HG02943 (cell line): ENCODE results near the gene FBXO21.
A peak's percentile ranks its signal among the peaks of the same experiment; 100 is the strongest.
"Not testable (repeated sequence)": the region's sequence is repeated elsewhere in the genome, so short reads cannot be mapped to it uniquely, and the experiment has no call there.

ENCODE experiments used
- ATAC-seq: cut with Tn5 transposase; IDR thresholded peaks from one replicate; pipeline ENCODE4 v1.9.1; 2021; ENCODE audit warnings: mild to moderate bottlenecking, low read depth, moderate library complexity; ENCODE audit not compliant: unreplicated experiment

FBXO21 gene, protein sequence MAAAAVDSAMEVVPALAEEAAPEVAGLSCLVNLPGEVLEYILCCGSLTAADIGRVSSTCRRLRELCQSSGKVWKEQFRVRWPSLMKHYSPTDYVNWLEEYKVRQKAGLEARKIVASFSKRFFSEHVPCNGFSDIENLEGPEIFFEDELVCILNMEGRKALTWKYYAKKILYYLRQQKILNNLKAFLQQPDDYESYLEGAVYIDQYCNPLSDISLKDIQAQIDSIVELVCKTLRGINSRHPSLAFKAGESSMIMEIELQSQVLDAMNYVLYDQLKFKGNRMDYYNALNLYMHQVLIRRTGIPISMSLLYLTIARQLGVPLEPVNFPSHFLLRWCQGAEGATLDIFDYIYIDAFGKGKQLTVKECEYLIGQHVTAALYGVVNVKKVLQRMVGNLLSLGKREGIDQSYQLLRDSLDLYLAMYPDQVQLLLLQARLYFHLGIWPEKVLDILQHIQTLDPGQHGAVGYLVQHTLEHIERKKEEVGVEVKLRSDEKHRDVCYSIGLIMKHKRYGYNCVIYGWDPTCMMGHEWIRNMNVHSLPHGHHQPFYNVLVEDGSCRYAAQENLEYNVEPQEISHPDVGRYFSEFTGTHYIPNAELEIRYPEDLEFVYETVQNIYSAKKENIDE

DNA sequence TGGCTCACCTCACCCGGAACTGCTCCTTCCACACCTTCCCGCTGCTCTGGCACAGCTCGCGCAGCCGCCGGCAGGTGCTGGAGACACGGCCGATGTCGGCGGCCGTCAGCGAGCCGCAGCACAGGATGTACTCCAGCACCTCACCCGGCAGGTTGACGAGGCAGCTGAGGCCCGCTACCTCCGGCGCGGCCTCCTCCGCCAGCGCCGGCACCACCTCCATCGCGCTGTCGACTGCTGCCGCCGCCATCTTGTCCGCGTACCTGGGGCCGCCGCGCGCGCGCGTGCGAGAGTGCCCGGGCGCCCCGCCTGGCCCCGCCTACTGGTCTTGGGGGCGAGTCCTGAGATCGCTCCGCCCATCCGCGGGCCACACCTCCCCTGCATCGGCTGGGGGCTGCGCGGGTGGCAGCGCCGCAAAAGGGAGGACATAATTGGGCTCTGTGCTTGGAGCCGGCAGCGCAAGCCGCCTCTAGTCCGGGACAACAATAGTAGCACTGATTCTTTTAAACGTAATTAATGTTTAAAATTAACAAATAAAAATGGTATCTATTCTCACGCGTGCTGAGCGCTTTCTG is at the start of gene FBXO21:
Gene FBXO21, minus strand, starts transcription at position 261 of the 572 bp plus-strand sequence. Its CDS starts 14 bp downstream, at position 247.
- ATAC-seq: peak; percentile 93

DNA sequence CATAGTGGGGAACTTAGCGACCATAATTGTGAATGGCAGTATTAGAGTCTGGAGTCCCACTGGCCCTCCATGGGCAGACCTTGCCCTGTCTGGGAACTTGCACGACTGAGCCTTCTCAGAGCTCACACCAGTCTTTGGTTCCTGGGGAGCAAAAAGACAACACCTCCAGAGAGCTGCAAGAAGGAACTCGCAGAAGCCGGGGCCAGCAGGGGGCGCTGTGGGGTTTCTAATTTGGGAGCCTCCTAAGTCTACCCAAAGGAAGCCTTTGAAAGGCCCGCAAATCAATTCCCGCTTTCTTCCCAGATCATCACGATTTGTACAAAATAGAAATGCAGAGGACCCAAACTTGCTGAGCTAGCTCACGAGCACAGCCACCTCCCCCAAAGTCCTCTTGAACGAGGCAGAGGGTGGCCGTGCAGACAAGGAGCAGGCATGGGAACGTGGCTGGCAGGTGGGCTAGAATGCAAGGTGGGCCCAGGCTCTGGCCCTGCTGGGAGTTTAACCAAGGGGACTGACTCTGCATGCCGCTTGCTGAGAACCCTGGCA is 46.3 kb upstream of the FBXO21 start:
- no peak for ATAC-seq

DNA sequence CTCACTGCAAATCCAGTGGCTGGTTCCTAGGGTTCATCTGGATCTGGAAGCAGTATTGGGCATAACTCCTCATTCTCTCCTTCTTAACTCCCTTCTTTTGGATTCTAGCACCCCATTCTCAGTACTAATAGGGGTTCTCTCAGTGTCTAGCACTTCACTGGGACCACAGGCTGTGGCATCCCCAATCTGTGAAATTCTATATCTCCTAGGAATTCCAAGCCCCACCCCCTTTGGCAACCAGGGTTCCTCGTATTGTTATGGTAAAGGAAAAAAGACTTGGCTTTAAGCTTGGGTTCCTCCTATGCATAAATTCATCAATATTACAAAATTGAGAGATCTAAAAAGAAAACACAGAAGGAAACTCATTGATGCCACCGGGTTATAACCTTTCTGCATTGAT is 45.0 kb upstream of the FBXO21 start:
- no peak for ATAC-seq

DNA sequence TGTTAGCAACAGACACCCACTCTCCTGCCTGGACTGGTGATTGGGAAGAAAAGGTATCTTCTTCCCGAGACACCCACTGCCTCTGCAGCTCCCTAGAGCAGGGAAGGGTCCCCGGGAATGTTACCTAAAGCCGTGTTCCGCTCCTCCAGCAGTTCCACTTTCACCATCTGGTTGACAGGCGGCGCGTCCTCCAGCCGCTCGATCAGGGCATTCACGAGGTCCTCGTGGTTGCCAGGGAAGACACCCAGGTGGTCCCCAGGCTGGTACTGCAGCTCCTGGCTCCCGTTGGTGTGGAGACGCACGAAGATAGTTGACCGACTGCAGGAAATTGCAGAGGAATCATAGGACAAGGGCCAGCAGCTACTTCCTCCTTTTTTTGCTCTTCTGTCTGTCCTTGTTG is 44.2 kb upstream of the FBXO21 start:
- no peak for ATAC-seq

DNA sequence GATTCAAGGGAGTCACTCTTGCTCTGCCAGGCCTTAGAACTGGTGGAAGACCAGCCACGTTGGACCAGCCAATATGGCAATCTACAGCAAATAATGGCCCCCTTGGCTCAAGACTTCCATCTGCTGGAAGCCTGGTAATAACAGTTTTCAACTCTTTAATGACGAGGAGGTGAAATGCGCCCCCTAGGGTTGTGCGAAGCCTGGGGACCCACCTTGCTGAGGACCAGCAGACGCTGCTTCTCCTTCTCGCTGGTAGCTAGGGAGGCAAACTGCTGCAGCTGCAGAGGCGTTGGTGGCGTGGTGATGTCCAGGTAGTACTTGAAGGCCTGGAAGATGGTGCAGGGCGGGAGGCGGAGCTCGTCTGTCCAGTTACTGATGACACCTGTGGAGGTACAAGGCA is 41.5 kb upstream of the FBXO21 start:
- ATAC-seq: no peak

DNA sequence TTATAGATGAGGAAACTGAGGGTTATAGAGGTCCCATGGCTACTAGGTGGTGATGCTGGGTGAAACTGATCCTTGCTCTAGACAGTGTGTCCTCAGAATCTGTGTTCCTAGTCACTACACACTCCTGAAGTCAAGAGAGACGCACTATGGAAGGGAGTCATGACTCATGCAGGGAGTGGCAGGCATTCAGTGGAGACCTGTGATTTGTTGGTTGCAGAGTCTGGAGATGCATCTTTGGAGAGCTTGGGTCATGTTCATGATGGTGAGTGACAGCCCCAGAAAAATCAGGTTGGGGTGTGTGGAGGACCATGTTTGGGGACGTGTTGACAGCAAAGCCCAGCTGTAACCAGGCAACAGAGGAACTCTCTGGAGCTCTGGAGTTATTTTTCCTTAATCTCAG is 38.0 kb upstream of the FBXO21 start:
- no peak for ATAC-seq

DNA sequence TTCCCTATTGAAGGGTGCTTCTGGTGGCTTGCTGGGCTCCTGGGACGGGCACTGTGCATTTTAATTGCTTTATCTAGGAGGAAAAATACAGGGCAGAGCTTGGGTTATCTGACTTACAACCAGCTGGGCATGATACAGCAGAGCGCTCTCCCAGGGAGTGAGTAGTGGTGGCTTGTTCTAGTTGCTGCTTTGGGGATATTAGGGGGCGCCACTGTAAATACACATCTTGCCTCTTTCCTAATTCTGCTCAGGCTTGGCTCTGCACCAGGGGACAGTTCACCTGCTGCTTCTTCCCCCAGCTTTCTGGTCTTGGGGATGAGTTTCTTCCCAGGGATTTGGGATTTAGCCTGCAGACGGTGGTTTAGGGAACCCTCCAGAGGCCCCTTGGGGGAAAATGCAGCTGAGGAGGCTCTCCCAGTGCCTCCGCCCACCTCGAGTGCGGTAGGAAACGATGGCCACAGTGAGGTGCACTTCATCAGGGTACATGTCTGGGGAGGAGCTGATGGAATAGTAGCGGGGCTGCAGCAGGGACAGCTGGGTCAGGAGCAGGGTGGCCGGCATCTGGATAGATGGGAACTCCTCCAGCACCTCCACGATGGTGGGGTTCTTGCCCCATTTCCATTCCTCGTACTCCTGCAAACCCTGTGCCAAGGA is 36.9 kb upstream of the FBXO21 start:
- ATAC-seq: no peak

DNA sequence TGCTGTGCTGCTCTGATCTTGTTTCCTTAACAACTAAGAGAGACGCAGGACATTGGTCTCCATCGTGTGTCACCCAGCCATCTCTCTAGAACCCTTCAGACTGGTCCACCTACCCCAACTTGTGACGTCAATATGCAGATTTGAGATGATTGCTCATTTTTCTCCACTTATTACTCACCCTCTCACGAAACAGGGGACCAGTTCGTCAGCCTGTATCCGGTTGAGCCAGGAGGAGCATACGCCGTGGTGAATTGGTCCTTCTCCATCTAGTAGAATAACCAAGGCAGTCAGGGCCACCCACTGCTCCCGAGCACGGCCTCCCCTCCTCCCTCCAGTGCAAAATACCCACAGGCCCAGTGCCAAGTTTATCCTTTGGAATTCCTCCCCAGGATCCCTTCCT is 36.2 kb upstream of the FBXO21 start:
- ATAC-seq: no peak

DNA sequence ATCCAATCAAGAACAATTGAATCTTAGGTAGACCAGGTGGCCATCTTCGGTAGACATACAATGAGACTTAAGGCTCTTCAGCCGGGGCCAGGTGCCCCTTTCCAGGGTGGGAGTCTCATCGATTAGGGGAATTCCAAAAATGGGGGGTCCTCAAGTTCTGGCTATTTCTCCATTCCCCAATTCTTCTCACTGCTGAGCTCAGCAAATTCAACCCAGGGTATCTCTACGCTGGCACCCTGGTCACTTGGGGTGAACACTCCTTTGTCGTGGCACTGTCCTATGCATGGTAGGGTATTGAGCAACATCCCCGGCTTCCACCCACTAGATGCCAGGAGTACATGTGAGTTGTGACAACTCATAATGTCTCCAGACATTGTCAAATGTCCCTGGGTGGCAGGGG is 34.9 kb upstream of the FBXO21 start:
- no peak for ATAC-seq

DNA sequence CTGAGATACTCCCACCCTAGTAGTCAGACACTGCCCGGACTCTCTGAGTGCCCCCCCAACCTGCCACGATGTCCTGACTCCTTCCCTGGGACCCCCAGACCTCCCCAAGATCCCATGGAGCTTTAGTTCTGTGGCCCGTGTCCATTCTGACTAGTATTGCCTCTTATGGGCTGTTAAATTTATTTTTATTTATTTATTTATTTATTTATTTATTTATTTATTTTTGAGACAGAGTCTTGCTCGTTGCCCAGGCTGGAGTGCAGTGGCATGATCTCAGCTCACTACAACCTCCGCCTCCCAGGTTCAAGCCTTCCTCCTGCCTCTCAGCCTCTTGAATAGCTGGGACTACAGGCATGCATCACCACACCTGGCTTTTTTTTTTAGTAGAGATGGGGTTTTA is 30.7 kb upstream of the FBXO21 start:
- ATAC-seq: not testable (repeated sequence)

DNA sequence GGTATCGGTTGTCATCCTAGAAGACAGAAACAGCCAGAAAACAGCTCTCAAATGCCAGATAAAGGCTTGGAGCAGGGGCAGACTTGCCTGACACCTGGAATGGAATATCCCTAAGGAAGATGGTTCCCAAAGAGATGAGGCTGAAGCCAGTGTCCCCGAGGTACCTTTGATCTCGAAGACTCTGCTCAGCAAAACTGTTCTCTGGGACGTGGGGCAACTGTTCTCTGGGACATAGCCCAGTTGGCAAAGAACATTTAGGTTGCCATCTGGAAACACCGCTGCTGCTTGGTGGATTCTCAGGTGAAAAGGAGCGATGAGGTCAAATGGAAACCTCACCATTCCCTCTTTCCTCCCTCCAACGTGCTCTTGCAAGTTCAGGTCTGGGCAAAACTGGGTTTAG is 27.9 kb upstream of the FBXO21 start:
- ATAC-seq: no peak

DNA sequence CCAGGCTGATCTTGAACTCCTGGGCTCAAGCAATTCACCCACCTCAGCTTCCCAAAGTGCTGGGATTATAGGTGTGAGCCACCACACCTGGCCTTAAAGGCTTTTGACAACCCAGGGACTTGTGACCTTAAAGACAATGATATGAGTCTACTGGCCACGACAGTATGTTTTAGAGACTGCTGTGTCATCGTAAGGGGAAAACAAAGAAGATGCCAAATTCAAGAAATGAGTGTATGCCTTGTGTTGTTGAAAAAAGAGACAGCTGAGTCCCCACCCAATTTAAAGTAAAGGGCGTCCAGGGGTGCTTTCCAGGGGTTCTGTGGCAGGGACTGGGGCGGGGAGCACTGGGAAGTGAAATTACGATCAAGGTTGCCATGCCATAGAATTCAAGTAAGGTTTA is 26.4 kb upstream of the FBXO21 start:
- ATAC-seq: no peak

DNA sequence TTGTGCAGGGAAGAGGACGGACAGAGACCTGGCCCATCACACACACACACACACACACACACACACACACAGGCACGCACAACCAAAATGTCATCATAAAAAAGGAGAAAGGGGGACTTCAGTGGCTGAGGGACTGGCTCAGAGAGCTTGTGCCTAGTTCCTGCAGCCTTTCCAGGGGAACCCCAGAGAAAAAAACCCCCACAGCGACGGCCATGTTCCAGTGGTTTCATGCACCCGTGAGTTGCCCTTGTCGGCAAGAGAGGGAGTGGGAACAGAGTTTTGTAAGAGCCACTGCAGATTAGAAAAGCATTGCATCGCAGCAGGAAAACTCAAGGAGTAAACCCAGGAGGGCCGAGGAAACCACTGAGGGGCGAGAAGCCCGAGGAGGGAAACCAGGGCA is 24.5 kb upstream of the FBXO21 start:
- ATAC-seq: no peak

DNA sequence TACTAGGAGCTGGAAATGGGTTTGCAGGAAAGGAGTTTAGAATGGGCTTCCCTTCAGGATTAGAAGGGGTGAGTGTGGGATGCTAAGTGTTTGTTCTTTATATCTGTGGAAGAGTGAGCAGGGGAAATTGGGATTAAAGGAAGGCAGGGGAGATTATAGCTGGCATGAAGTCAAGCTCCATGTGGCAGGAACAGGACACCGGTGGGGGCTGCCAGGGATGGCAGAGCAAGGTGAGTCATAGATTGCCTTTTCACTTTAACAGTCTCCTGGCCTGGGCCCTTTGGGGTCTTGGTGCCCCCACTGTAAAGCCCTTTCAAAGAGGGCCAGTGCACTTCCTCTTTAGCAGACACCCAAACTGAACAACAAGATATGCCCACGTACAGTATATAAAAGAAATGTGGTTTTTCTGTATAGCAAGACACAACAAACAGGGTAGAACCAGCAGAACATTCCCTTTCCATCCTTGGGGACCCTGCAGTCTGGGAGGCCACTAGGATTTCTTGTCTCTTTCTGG is 23.1 kb upstream of the FBXO21 start:
- no peak for ATAC-seq

DNA sequence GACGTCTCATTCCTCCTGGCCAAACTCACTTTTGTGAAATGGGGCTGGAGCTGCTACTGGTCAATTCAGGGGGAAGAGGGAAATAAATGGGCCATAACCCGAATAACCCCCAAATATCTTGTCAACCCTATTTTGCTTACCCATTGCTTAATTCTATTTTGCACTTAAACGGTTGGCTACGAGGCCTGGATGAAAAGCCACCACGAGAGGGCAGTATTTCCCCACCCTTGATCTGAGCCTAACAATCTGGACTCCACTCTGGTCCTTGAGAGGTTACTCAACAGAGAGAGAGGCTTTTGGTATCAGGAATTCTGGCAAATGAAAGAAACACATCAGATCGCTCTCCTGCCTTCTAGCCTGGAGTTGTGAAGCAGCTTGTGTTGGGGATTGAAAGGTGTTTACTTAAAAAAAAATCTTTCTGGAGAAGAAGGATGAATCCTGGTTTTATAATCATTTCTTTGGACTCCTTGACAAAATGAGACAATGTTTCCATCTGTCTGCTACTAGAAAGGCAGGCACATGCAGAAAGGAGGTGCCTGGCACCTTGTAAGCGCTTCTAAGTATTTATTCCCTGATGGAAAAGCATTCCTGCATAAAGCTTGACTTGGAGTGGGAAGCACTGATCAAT is 22.4 kb upstream of the FBXO21 start:
- no peak for ATAC-seq

DNA sequence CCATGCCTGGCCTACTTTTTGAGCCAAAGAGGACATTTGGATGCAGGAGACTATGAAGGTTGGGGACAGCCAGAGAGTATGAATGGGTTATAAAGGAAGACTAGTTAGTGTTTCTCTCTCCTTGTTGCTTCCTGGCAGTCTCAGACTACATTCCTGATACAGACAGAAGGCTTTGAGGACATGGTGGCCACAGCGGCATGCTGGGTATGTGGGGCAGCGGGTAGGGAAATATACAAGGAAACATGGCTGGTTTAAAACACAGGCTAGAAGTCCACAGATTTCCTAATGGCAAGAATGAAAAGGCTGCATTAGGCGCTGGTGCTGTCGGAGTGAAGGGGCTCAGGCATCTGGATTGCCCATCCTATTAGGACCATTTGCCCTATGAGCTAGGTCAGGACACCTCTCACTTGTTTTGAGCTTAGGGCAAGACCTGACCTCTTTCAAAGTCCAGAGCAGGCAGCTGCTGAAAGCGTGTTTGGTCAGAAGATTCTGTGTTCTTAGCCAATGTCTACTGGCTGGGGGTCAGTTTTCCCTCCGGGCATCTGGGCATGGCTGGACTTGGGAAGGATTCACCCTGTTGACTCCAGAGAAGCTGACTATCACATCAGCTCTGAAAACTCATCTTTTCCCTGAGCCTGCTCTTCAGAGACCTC is 20.1 kb upstream of the FBXO21 start:
- ATAC-seq: no peak

DNA sequence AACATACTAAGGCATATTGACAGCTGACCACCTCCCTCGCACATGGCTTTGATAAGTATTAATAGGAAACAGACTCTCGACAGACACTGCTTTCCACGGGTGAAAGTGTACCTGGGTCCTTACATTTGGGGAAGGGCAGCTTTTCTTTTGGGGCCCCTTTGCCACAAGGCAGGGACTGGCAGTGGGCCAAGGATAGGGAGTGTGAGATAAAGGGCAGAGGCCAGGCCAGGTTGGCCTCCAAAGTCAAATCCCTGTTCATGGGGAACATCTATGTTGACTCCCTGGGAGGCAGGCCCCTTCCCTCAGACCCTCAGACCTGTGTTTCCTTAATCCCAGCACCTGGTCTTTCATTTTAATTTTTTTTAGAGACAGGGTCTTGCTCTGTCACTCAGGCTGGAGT is 19.4 kb upstream of the FBXO21 start:
- ATAC-seq: no peak

DNA sequence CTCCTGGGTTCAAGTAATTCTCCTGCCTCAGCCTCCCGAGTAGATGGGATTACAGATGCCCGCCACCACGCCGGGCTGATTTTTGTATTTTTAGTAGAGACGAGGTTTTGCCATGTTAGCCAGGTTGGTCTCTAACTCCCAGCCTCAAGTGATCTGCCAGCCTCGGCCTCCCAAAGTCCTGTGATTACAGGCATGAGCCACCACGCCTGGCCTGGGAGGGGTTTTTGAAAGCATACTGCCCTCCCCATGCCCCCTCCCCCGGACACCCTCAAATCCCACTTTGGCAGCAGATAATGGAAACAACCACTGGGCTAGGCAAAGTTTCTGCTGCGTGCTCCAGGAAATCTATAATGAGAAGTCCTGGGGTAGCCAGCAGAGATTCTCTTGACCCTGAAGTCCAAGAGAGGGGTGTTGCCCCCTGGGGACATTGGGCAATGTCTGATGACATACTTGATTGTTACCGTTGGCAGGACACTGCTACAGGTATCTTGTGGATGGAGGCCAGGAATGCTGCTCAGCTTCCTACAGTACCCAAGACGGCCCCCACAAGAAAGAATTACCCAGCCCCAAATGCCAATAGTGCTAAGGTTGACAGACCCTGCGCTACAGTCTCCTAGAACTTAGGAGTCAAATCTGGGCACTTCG is 18.7 kb upstream of the FBXO21 start:
- ATAC-seq: no peak

DNA sequence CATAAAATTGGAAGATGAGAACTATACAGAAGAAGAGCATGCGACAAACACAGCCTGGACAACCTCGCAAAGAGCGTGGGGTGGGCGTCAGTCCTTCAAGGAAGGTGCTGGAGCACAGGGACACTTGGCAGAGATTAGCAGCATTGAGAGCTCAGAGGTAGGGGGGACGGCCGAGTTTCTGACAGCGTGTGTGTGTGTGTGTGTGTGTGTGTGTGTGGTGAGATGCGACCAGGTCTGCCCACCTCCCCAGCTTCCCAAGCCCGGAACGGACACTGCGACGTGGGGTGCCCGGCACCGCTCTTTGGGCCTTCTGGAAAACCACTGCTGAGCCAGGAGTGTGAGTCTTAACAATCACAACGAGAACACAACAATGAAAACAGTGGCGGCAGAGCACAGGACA is 17.9 kb upstream of the FBXO21 start:
- ATAC-seq: no peak
